KMS-11 (cell line): ENCODE measurements around the gene ATP6V1F.

Experiments used
- H2AFZ ChIP-seq: fragments of 200-600 bp; sonication (generic); 2 replicates; pipeline ENCODE4 v1.6.1; 2016; ENCODE audit warnings: antibody characterized with exemption, mixed run types, low read depth
- H3K27ac ChIP-seq: fragments of 200-600 bp; sonication (generic); 2 replicates; pipeline ENCODE4 v1.6.1; 2016; ENCODE audit warnings: mild to moderate bottlenecking, mixed run types
- H3K27me3 ChIP-seq: fragments of 200-600 bp; sonication (generic); 2 replicates; pipeline ENCODE4 v1.6.1; 2017; ENCODE audit warnings: mild to moderate bottlenecking, low read depth, mixed run types, moderate library complexity; ENCODE audit not compliant: insufficient read depth
- H3K36me3 ChIP-seq: fragments of 200-600 bp; sonication (generic); 2 replicates; pipeline ENCODE4 v1.6.1; 2017; ENCODE audit warnings: mild to moderate bottlenecking, mixed run types; ENCODE audit not compliant: insufficient read depth
- H3K4me1 ChIP-seq: fragments of 200-600 bp; sonication (generic); 2 replicates; pipeline ENCODE4 v1.6.1; 2016; ENCODE audit warnings: mild to moderate bottlenecking, low read depth, mixed run types; ENCODE audit not compliant: poor library complexity, severe bottlenecking
- H3K4me2 ChIP-seq: fragments of 200-600 bp; sonication (generic); 2 replicates; pipeline ENCODE4 v1.7.0; 2016; ENCODE audit warnings: mild to moderate bottlenecking, mixed run types
- H3K4me3 ChIP-seq: fragments of 200-600 bp; sonication (generic); IDR thresholded peaks from 2 replicates; pipeline ENCODE4 v1.6.1; 2017; ENCODE audit warnings: low read depth, low read length, mixed read lengths; ENCODE audit not compliant: insufficient read depth
- H3K79me2 ChIP-seq: fragments of 200-600 bp; sonication (generic); 2 replicates; pipeline ENCODE4 v1.6.1; 2016; ENCODE audit warnings: low read depth, mixed run types; ENCODE audit not compliant: insufficient read depth
- H3K9ac ChIP-seq: fragments of 200-600 bp; sonication (generic); 2 replicates; pipeline ENCODE4 v1.6.1; 2016; ENCODE audit warnings: mild to moderate bottlenecking, mixed run types
- H4K20me1 ChIP-seq: fragments of 200-600 bp; sonication (generic); 2 replicates; pipeline ENCODE4 v1.6.1; 2016; ENCODE audit warnings: mild to moderate bottlenecking, mixed run types; ENCODE audit not compliant: insufficient read depth
- CTCF ChIP-seq: fragments of 200-600 bp; sonication (generic); conservative IDR thresholded peaks from 2 replicates; pipeline ENCODE4 v1.6.1; 2017; ENCODE audit warnings: low read depth, mild to moderate bottlenecking, antibody characterized with exemption, low read length, moderate library complexity, mixed read lengths

ATP6V1F gene

GRCh38 chr7:128821724-128822123 lies 40.9 kb upstream of the ATP6V1F start:
- Histone ChIP-seq H3K4me1 (no peaks in the 10 kb centered on the region), H4K20me1 (no peaks in the 10 kb centered on the region), H3K9ac (no peak overlapping the region), H3K36me3 (no peaks in the 10 kb centered on the region), H3K27me3 (no peaks in the 10 kb centered on the region), H3K27ac (no peak overlapping the region), H2AFZ (no peak overlapping the region), H3K79me2 (no peaks in the 10 kb centered on the region), H3K4me3 (no peak overlapping the region), H3K4me2 (no peak overlapping the region)
- no peak for TF ChIP-seq CTCF

GRCh38 chr7:128826512-128826911 lies 36.1 kb upstream of the ATP6V1F start:
- H3K79me2 ChIP-seq: no peaks in the 10 kb centered on the region
- no peaks in the 10 kb centered on the region for H3K36me3 ChIP-seq
- no peak for TF ChIP-seq CTCF
- H4K20me1 ChIP-seq: no peaks in the 10 kb centered on the region
- H2AFZ ChIP-seq: no peak overlapping the region
- H3K4me3 ChIP-seq: no peak overlapping the region
- no peak overlapping the region for H3K27ac ChIP-seq
- H3K4me1 ChIP-seq: no peaks in the 10 kb centered on the region
- H3K9ac ChIP-seq: no peak overlapping the region
- no peak overlapping the region for H3K4me2 ChIP-seq
- H3K27me3 ChIP-seq: peaks cover 10% of the 10 kb centered on the region

- Histone ChIP-seq H3K27me3 (peaks cover 10% of the 10 kb centered on the region), H3K79me2 (no peaks in the 10 kb centered on the region), H3K27ac (no peak overlapping the region), H3K4me2 (no peak overlapping the region), H3K4me3 (no peak overlapping the region), H4K20me1 (no peaks in the 10 kb centered on the region), H2AFZ (no peak overlapping the region), H3K36me3 (no peaks in the 10 kb centered on the region), H3K9ac (no peak overlapping the region), H3K4me1 (no peaks in the 10 kb centered on the region)
- TF ChIP-seq CTCF: no peak
These were observed 35.8 kb upstream of the ATP6V1F start for GRCh38 chr7:128826916-128827247.

- no peak for TF ChIP-seq CTCF
- Histone ChIP-seq H3K36me3 (no peaks in the 10 kb centered on the region), H3K27ac (no peak overlapping the region), H4K20me1 (no peaks in the 10 kb centered on the region), H3K79me2 (no peaks in the 10 kb centered on the region), H3K27me3 (peaks cover 12% of the 10 kb centered on the region), H3K4me1 (no peaks in the 10 kb centered on the region), H3K4me3 (no peak overlapping the region), H3K4me2 (no peak overlapping the region), H3K9ac (no peak overlapping the region), H2AFZ (no peak overlapping the region)
These were observed 35.3 kb upstream of the ATP6V1F start for GRCh38 chr7:128827248-128827958.
